PC-3 (cell line): ENCODE data around the gene LRP1B. TPM values are rescaled to one million over a fixed set of nuclear protein-coding genes. Genes with fewer than 3 reads are reported as not detected.

Source experiments
- ATAC-seq: fragments of 200-7000 bp; cut with Tn5 transposase; 2 replicates; pipeline ENCODE4 v1.9.1; 2020; ENCODE audit warnings: mild to moderate bottlenecking, moderate library complexity
- BruUV-seq: library from RNA; stranded (reverse); fragments of 400-500 nt; replicated peaks from 2 replicates; lab custom pipeline; 2021; lab: Mats Ljungman, UMichigan
- CTCF ChIA-PET: fragments of 300-600 bp; sonication (Branson Sonifier 250); formaldehyde crosslinking; loops from one replicate; lab custom pipeline; 2022; ENCODE audit warnings: antibody characterized with exemption; lab: Charles Lee
- POLR2A ChIA-PET: fragments of 300-600 bp; sonication (Branson Sonifier 250); formaldehyde crosslinking; loops from one replicate; lab custom pipeline; 2022; ENCODE audit warnings: antibody characterized with exemption; ENCODE audit not compliant: unreplicated experiment; lab: Charles Lee
- DNase-seq: peaks from one replicate; pipeline ENCODE4 v3.0.0-alpha.2; 2015
- H2AFZ ChIP-seq: fragments of 300-600 bp; sonication (generic); 2 replicates; pipeline ENCODE4 v1.6.0; 2016; ENCODE audit warnings: antibody characterized with exemption, low read length
- H3F3A ChIP-seq: fragments of 300-600 bp; sonication (generic); one replicate; pipeline ENCODE4 v1.6.0; 2017; ENCODE audit warnings: antibody characterized with exemption, low read length, control low read depth, mild to moderate bottlenecking; ENCODE audit not compliant: unreplicated experiment
- H3K27ac ChIP-seq: fragments of 300-600 bp; sonication (generic); 2 replicates; pipeline ENCODE4 v1.5.1; 2016; ENCODE audit warnings: mild to moderate bottlenecking, low read length
- H3K27me3 ChIP-seq: fragments of 300-600 bp; sonication (generic); 2 replicates; pipeline ENCODE4 v1.6.1; 2016; ENCODE audit warnings: low read length, mixed read lengths
- H3K36me3 ChIP-seq: fragments of 300-600 bp; sonication (generic); 2 replicates; pipeline ENCODE4 v1.6.1; 2016; ENCODE audit warnings: low read depth, mixed run types, low read length, mixed read lengths
- H3K4me1 ChIP-seq: fragments of 300-600 bp; sonication (generic); 2 replicates; pipeline ENCODE4 v1.5.1; 2016; ENCODE audit warnings: low read length; ENCODE audit not compliant: insufficient read depth
- H3K4me2 ChIP-seq: fragments of 300-600 bp; sonication (generic); 2 replicates; pipeline ENCODE4 v1.6.0; 2016; ENCODE audit warnings: low read length
- H3K4me3 ChIP-seq: fragments of 300-600 bp; sonication (generic); 2 replicates; pipeline ENCODE4 v1.5.1; 2016; ENCODE audit warnings: mild to moderate bottlenecking, low read length, mixed read lengths
- H3K79me2 ChIP-seq: fragments of 300-600 bp; sonication (generic); 2 replicates; pipeline ENCODE4 v1.6.1; 2017; ENCODE audit warnings: low read length, mixed read lengths
- H3K9ac ChIP-seq: fragments of 300-600 bp; sonication (generic); 2 replicates; pipeline ENCODE4 v1.6.0; 2016; ENCODE audit warnings: mild to moderate bottlenecking, low read length
- H3K9me2 ChIP-seq: fragments of 300-600 bp; sonication (generic); replicated peaks from 2 replicates; pipeline ENCODE4 v1.6.1; 2016; ENCODE audit warnings: mixed run types, low read length, mixed read lengths
- H3K9me3 ChIP-seq: fragments of 300-600 bp; sonication (generic); 2 replicates; pipeline ENCODE4 v1.6.1; 2016; ENCODE audit warnings: low read length, mixed read lengths
- H4K20me1 ChIP-seq: fragments of 300-600 bp; sonication (generic); 2 replicates; pipeline ENCODE4 v1.6.1; 2016; ENCODE audit warnings: low read length, mixed read lengths
- CTCF ChIP-seq: fragments of 300-600 bp; sonication (generic); conservative IDR thresholded peaks from 2 replicates; pipeline ENCODE4 v1.5.1; 2017; ENCODE audit warnings: antibody characterized with exemption, low read depth, mild to moderate bottlenecking, low read length
- EZH2 ChIP-seq: fragments of 300-600 bp; sonication (generic); IDR thresholded peaks from one replicate; pipeline ENCODE4 v1.6.1; 2017; ENCODE audit warnings: antibody characterized with exemption, mild to moderate bottlenecking, low read length; ENCODE audit not compliant: unreplicated experiment
- EZH2phosphoT487 ChIP-seq: fragments of 300-600 bp; sonication (generic); IDR thresholded peaks from 2 replicates; pipeline ENCODE4 v1.6.1; 2018; ENCODE audit warnings: mild to moderate bottlenecking, antibody characterized with exemption, low read length, borderline replicate concordance
- intact Hi-C: fragments of 100-400 bp; cut with micrococcal nuclease; formaldehyde crosslinking; loops from 2 replicates; pipeline ENCODE4 v1.9.0; 2023
- total RNA-seq: library from RNA; depleted of rRNA; stranded (reverse); fragments of >200 nt; gene quantifications from 2 replicates; pipeline ENCODE4 v1.2.3, GENCODE V29; 2014

LRP1B gene
- total RNA-seq, 1 experiment from 2014 or later = 0.04 TPM

- no peaks in the 10 kb centered on the region for H3K9me2 ChIP-seq
- no peak for DNase-seq
- ChIA-PET POLR2A (no interaction called here), CTCF (no interaction called here)
- intact Hi-C loops = no loop called here
- H3K4me1 ChIP-seq = no peaks in the 10 kb centered on the region
- ATAC-seq = no peak
- H2AFZ ChIP-seq = no peak overlapping the region
- H3K4me3 ChIP-seq = no peak overlapping the region
- no peaks in the 10 kb centered on the region for H3F3A ChIP-seq
- H3K9ac ChIP-seq = no peak overlapping the region
- H3K27ac ChIP-seq = no peak overlapping the region
- BruUV-seq = no TSS peak
- no peaks in the 10 kb centered on the region for H3K9me3 ChIP-seq
- H3K4me2 ChIP-seq = no peak overlapping the region
- H3K79me2 ChIP-seq = no peaks in the 10 kb centered on the region
- H4K20me1 ChIP-seq = no peaks in the 10 kb centered on the region
- no peaks in the 10 kb centered on the region for H3K27me3 ChIP-seq
- no peaks in the 10 kb centered on the region for H3K36me3 ChIP-seq
- TF ChIP-seq CTCF = no peak
- TF ChIP-seq EZH2 = no peak
- TF ChIP-seq EZH2phosphoT487 = no peak
Observed at GRCh38 chr2:141482697-141483096, 648.1 kb downstream of the LRP1B start.

DNA sequence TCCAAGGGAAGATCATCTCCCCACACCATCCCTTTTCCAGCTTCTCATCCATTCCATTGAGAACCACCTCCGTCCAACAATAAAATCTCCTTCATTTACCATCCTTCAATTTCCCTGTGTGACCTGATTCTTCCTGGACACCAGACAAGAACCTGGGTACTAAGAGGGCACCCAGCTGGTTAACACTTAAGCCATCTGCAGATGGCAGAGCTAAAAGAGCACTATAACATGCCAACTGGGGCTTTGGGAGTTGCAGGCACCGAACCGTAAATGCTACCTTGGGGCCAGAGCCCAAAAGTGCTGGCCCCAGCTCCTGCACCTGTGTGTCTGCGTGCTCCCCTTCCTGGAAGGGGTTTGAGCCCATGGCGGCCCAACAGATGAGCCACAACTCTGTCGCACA lies 655.0 kb downstream of the LRP1B start:
- H3K4me3 ChIP-seq = no peak overlapping the region
- no peaks in the 10 kb centered on the region for H3K79me2 ChIP-seq
- H3K27ac ChIP-seq = no peak overlapping the region
- H3K27me3 ChIP-seq = no peaks in the 10 kb centered on the region
- H3K9me2 ChIP-seq = no peaks in the 10 kb centered on the region
- H3K4me1 ChIP-seq = peaks cover 2% of the 10 kb centered on the region; the same call in 1 of the 2 replicates
- no peaks in the 10 kb centered on the region for H4K20me1 ChIP-seq
- ATAC-seq (no peak), DNase-seq (no peak)
- no TSS peak for BruUV-seq
- H3K9ac ChIP-seq = no peak overlapping the region
- ChIA-PET CTCF (no interaction called here), POLR2A (no interaction called here)
- TF ChIP-seq EZH2 = no peak
- TF ChIP-seq CTCF = no peak
- no peak overlapping the region for H2AFZ ChIP-seq
- H3K4me2 ChIP-seq = no peak overlapping the region
- H3F3A ChIP-seq = no peaks in the 10 kb centered on the region
- intact Hi-C loops = no loop called here
- no peaks in the 10 kb centered on the region for H3K9me3 ChIP-seq
- no peaks in the 10 kb centered on the region for H3K36me3 ChIP-seq

- no peaks in the 10 kb centered on the region for H3K9me3 ChIP-seq
- no peak for TF ChIP-seq EZH2phosphoT487
- TF ChIP-seq EZH2 = no peak
- TF ChIP-seq CTCF = no peak
- H3K4me3 ChIP-seq = no peak overlapping the region
- no peaks in the 10 kb centered on the region for H3K79me2 ChIP-seq
- no peaks in the 10 kb centered on the region for H3K9me2 ChIP-seq
- H3K36me3 ChIP-seq = no peaks in the 10 kb centered on the region
- ChIA-PET POLR2A (no interaction called here), CTCF (interaction anchor here (0.6 kb wide), 1 partner anchor 271 kb away, joined by 6 read pairs; no protein-coding TSS in a partner anchor)
- BruUV-seq = no TSS peak
- no peak overlapping the region for H3K4me2 ChIP-seq
- H3K27me3 ChIP-seq = no peaks in the 10 kb centered on the region
- no peaks in the 10 kb centered on the region for H4K20me1 ChIP-seq
- peaks cover 4% of the 10 kb centered on the region; the same call in 1 of the 2 replicates for H3K4me1 ChIP-seq
- H3F3A ChIP-seq = no peaks in the 10 kb centered on the region
- H3K27ac ChIP-seq = no peak overlapping the region
- ATAC-seq (no peak), DNase-seq (peak; percentile 38)
- no peak overlapping the region for H3K9ac ChIP-seq
- intact Hi-C loops = no loop called here
- no peak overlapping the region for H2AFZ ChIP-seq
Observed at GRCh38 chr2:141468761-141469160, 662.1 kb downstream of the LRP1B start.
